Right ventricle myocardium inferior (tissue), 1 donor: ENCODE measurements around the gene CDHR2. TPM values are rescaled to one million over a fixed set of nuclear protein-coding genes. Genes with fewer than 3 reads are reported as not detected.

Source experiments
- ATAC-seq: fragments of 200-7000 bp; cut with Tn5 transposase; one replicate; pipeline ENCODE4 v1.9.1; 2020; ENCODE audit warnings: mild to moderate bottlenecking, moderate library complexity
- DNase-seq: peaks from one replicate; pipeline ENCODE4 v3.0.0; 2021; ENCODE audit errors: missing footprints
- intact Hi-C: fragments of 100-400 bp; cut with DNase I; formaldehyde crosslinking; loops from one replicate; pipeline ENCODE4 v1.11.0; 2022
- total RNA-seq: library from RNA; stranded (reverse); fragmentation: NEBNext Ultra II Directional; extraction: Animal tissue kit (Norgen Biotek cat#: 25700); gene quantifications from one replicate; pipeline ENCODE4 v1.2.1, GENCODE V29; 2021
- donor health status: DM: no; HTN: yes; CAD: no; lungs with severe emphysema.

CDHR2 gene
- total RNA-seq, 1 donor from 2014 or later: 0.19 TPM

- peak; percentile 63 for ATAC-seq
- intact Hi-C loops: no loop called here
- DNase-seq: peak; percentile 72
These were observed 20.8 kb upstream of the CDHR2 start for GRCh38 chr5:176528301-176528700.

DNA sequence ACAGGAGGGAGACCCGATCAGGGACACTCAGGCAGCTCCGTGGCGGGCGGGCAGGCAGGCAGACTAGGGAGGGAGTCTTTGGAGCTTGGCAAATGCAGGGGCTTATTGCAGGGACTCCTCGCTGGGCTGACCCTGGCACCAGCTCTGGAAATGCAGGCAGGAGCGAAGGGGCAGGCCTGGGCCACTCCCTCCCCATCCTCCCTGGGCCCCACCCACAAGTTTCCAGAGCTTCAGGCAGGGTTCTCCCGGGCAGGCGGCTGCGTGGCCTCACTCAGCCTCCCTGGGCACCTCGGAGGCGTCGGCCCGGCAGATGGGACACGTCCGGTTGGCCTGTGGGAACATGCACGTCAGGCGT lies 20.4 kb upstream of the CDHR2 start:
- ATAC-seq (peak; percentile 15), DNase-seq (peak; percentile 66)
- intact Hi-C loops: no loop called here

- DNase-seq (peak; percentile 49), ATAC-seq (no peak)
- intact Hi-C loops: no loop called here
These were observed 19.9 kb upstream of the CDHR2 start for GRCh38 chr5:176529116-176529740.

DNA sequence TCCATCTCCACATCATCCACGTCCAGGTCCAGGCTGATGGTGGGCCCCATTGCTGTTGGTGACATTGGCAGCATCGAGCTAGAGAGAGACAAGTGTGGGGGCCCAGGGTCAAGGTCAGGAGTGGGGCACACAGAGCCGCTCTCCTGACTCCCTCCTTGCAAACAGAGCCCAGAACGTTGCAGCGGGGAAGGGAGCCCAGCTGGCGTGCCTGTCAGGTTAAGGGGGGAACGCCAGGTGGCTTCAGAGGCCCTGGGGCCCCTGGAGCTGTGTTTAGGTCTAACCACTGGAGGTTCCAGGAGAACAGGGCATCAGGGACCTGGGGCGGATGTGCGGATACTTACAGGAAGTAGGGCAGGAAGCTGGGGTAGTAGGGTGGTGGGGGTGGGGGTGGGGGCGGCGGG lies 19.4 kb upstream of the CDHR2 start:
- DNase-seq (peak; percentile 69), ATAC-seq (no peak)
- intact Hi-C loops: no loop called here

DNA sequence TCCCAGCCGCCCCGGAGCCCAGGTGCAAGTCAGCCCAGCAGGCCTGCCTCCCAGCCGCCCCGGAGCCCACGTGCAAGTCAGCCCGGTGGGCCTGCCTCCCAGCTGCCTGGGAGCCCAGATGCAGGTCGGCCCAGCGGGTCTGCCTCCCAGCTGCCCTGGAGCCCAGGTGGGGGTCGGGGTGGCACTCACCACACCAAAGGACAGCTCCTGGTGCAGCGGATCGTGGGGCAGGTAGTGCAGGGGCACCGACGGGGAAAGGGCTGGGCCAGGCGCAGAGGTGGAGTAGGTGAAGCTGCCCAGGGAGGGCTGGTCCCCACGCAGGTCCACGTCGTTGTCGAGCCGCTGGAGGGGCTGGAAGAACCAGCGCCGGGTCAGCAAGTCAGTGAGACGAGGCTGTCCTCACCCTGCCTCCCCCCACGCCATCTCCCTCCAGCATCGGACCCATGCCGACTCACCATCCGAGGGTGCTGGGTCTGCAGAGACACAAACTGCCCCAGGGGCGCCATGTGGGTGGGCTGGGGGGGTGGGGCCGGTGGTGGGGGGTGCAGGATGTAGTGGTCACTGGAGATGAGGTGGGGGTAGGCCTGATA lies 18.7 kb upstream of the CDHR2 start:
- DNase-seq (peak; percentile 53), ATAC-seq (no peak)
- intact Hi-C loops: no loop called here

GRCh38 chr5:176530983-176531901 lies 17.9 kb upstream of the CDHR2 start:
- ATAC-seq: no peak
- intact Hi-C loops: no loop called here
- DNase-seq: peak; percentile 59

DNA sequence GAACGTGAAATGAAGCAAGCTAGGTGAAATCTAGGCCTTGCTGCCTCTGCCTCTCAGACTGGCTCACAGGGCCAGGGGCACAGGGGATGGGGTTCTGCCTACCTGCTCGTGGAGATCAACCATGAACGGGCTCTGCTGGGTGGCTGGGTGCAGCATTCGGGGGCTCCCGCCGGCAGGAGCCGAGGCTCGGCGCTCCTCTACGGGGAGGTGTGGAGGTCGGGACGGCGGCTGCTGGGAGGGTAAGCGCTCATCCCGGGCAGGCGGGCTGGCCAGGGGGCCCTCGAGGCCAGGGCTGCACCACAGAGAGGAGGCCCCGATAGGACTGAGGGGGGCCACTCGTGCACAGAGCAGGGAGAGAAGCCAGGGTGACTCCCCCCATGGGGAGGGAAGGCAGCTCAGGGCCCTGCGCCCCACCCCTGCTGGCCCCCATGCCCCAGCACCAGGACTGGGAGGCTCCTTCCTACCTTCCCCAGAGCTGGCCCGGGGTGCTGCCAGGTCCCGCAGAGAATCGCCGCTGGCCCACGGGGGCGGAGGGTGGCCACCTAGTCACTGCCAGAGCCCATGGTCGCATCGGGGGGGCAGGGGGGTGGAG lies 17.1 kb upstream of the CDHR2 start:
- DNase-seq: peak; percentile 55
- intact Hi-C loops: no loop called here
- no peak for ATAC-seq

DNA sequence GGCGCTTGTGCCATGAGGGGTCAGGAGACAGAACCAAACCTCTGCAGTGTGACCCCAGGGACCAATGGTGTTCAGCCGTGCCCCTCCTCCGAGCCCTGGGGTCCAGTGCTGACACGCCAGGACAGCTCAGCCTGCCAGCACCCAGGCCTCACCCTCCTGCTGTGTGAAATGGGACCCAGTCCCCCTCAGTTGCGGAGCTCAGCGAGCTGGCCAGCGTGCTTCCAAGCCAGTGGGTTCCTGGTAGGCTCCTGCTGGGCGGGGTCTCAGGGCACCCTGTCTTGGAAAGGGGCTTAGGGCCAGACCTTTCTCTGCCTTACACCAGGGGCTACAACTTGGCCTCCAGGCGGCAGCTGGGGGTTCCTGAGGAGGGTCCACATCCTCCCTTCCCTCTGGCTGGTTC lies 16.3 kb upstream of the CDHR2 start:
- intact Hi-C loops: no loop called here
- no peak for ATAC-seq
- peak; percentile 52 for DNase-seq

GRCh38 chr5:176533390-176533789 lies 15.8 kb upstream of the CDHR2 start:
- DNase-seq (peak; percentile 81), ATAC-seq (no peak)
- intact Hi-C loops: no loop called here

DNA sequence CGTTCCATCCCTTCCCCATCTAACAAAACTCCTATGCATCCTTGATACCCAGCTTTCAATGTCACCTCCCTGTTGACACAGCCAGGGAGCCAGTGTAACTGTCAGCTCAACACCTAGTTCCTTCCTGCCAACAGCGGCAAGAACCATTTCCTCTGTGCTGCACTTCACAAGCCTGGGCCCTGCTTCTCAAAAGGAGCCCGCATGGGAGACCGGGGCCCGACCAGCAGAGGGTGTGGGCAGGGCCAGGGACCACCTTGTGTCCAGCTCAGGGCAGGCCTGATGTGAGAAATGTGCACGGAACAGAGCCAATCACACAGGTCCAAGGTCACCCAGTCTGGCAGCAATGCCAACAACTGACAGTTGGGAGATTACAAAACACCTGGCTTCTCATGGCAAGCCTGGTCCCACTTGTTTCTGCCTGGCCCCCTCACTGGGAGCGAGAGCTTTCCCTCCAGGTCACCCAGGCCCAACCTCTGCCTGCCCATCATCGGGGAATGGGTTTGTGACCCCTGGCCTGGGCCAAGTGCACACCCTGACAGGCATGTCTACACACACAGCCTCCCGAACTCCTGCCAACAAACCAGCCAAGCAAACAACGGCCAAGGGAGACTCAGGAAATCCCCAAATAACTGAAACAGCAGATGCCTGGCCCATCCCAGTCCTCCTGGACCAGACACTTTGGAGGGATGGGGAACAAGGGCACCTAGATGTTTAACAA lies 15.1 kb upstream of the CDHR2 start:
- no peak for ATAC-seq
- intact Hi-C loops: no loop called here
- DNase-seq: peak; percentile 74

- no peak for DNase-seq
- no peak for ATAC-seq
- intact Hi-C loops: no loop called here
These were observed 14.5 kb upstream of the CDHR2 start for GRCh38 chr5:176534640-176535039.

GRCh38 chr5:176535101-176535663 lies 14.0 kb upstream of the CDHR2 start:
- intact Hi-C loops: no loop called here
- ATAC-seq (no peak), DNase-seq (peak; percentile 50)

DNA sequence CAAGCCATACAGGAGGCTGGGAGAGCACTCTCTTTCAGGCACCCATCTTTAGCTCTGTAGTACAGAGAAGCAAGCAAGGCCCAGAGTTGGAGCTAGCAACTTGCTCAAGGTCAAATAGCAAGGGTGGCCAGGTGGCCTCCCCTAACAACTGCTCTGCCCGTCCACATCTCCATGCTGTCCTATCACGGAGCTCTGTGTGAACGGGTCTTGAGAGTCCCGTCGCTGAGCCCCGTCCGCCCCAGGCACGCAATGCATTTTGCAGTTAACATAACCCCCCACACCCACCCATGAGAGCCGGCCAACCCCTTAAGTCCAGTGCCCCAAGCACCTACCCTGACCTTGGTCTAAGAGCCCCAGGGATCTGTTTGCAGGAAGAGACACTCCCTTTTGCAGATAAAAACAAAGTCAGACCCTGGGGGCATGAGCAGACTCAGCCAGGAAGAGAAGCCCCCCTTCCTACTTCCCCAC lies 13.4 kb upstream of the CDHR2 start:
- intact Hi-C loops: no loop called here
- ATAC-seq: no peak

GRCh38 chr5:176536132-176536901 lies 12.8 kb upstream of the CDHR2 start:
- intact Hi-C loops: no loop called here
- DNase-seq: peak; percentile 93
- ATAC-seq: peak; percentile 43

More for the DNA sequence above, 13.4 kb upstream of the CDHR2 start:
- DNase-seq: no peak

GRCh38 chr5:176536902-176537553 lies 12.1 kb upstream of the CDHR2 start, which contains the start of gene RNF44:
Gene RNF44, minus strand, starts transcription at chr5:176537402. Its CDS starts 4,930 bp downstream, at chr5:176532472.
- intact Hi-C loops: no loop called here
- ATAC-seq (peak; percentile 88), DNase-seq (peak; percentile 99)

DNA sequence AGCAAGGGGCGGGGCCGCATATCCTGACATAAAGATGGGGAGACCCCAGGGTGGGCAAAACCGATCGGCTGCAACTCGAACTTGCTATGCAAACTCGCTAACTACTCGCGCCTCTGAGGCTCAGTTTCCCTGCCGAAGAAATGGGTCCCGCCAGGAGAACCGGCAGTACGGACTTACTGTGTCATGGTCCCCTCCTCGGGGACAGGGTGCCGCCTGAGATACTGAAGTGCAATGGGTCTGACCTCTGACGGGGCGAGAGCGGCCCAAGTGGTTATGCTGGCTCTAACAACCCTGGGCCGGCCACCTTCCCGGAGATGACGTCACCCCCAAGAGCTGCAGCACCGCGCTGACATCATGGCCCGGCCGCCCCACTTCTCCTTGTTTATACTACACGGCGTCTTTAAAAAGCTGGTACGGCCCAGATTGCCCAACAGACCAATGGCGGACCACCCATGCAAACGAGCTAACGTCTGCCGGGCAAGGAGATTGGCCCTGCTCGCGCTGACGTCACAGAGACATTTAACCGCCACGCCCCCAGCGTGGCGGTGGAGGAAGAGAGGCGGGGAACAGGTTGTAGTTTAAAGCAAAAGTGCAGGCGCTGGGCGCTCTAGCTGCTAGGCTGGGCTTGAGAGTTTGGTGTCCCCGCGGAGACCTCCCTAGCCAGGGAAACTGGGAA lies 11.4 kb upstream of the CDHR2 start:
- DNase-seq: peak; percentile 100
- intact Hi-C loops: no loop called here
- peak; percentile 90 for ATAC-seq
